Gastroesophageal sphincter (tissue), 3 donors: Measurements from ENCODE around the gene PSMG4.

Experiments
- EP300 ChIP-seq: sonication (generic); formaldehyde crosslinking; IDR thresholded peaks from one replicate; pipeline ENCODE4 v1.6.1; 2017; ENCODE audit warnings: antibody characterized with exemption, mild to moderate bottlenecking
- POLR2A ChIP-seq, 2 donors: fragments of 450-650 bp; IDR thresholded peaks; one replicate each; pipeline ENCODE4 v1.6.1; 2017; ENCODE audit warnings: antibody characterized with exemption in 2 of 2, mild to moderate bottlenecking in 2 of 2, moderate library complexity in 1 of 2
- POLR2AphosphoS5 ChIP-seq: sonication (generic); formaldehyde crosslinking; IDR thresholded peaks from one replicate; pipeline ENCODE4 v1.6.1; 2017; ENCODE audit warnings: antibody characterized with exemption
- TF ChIP-seq, protein P1 (sequence below), 4 experiments: fragments of 200-600 bp in 2 of 4; fragments of 450-650 bp in 2 of 4; sonication (generic) in 1 of 4; IDR thresholded peaks; one replicate each; pipeline ENCODE4 v1.5.1; 2017 to 2019; ENCODE audit warnings: antibody characterized with exemption in 4 of 4, mild to moderate bottlenecking in 2 of 4, moderate library complexity in 2 of 4

DNA sequence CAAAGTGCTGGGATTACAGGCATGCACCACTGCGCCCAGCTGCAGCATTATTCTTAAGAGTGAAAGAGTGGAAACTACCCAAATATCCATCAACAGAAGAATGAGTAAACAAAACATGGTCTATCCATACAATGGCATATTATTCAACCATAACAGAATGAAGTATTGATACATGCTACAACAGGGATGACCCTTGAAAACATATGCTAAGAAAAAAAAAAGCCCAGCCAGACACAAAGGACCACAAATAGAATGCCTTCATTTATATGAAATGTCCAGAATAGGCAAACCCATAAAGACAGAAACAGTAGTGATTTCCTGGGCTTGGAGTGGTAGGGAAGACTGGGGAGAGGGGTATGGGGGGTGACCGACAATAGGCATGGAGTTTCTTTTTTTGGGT, 38.4 kb upstream of the PSMG4 start:
- TF ChIP-seq, protein P1, sequence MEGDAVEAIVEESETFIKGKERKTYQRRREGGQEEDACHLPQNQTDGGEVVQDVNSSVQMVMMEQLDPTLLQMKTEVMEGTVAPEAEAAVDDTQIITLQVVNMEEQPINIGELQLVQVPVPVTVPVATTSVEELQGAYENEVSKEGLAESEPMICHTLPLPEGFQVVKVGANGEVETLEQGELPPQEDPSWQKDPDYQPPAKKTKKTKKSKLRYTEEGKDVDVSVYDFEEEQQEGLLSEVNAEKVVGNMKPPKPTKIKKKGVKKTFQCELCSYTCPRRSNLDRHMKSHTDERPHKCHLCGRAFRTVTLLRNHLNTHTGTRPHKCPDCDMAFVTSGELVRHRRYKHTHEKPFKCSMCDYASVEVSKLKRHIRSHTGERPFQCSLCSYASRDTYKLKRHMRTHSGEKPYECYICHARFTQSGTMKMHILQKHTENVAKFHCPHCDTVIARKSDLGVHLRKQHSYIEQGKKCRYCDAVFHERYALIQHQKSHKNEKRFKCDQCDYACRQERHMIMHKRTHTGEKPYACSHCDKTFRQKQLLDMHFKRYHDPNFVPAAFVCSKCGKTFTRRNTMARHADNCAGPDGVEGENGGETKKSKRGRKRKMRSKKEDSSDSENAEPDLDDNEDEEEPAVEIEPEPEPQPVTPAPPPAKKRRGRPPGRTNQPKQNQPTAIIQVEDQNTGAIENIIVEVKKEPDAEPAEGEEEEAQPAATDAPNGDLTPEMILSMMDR (IDR thresholded peaks at IDR 0.05): no peak
- no peak for TF ChIP-seq POLR2AphosphoS5
- TF ChIP-seq POLR2A (IDR thresholded peaks at IDR 0.05): no peak
- no peak for TF ChIP-seq EP300
